Measurements from ENCODE around the gene HIPK1. TPM values are rescaled to one million over a fixed set of nuclear protein-coding genes. Genes with fewer than 3 reads are reported as not detected.
A peak's percentile ranks its signal among the peaks of the same experiment; 100 is the strongest.

The HIPK1 gene
- total RNA-seq, 1 donor from 2014 or later, result 41.9 TPM

- no peak for DNase-seq (ENCODE audit: low read depth in 2 of 2)
Observed at GRCh38 chr1:113913312-113913668, 15.8 kb upstream of the HIPK1 start.

- DNase-seq (ENCODE audit: low read depth in 2 of 2), result no peak
Observed at GRCh38 chr1:113913887-113914664, 15.0 kb upstream of the HIPK1 start.

- no peak for DNase-seq (ENCODE audit: low read depth in 2 of 2)
Observed at GRCh38 chr1:113916974-113917373, 12.2 kb upstream of the HIPK1 start.

- DNase-seq (ENCODE audit: low read depth in 2 of 2), result no peak
Observed at GRCh38 chr1:113917400-113918082, 11.6 kb upstream of the HIPK1 start.

- DNase-seq (ENCODE audit: low read depth in 2 of 2), result no peak
Observed at GRCh38 chr1:113918243-113918642, 10.9 kb upstream of the HIPK1 start.

- DNase-seq (ENCODE audit: low read depth in 2 of 2), result no peak
Observed at GRCh38 chr1:113922957-113923356, 6.2 kb upstream of the HIPK1 start.

GRCh38 chr1:113924473-113924872 lies 4.7 kb upstream of the HIPK1 start:
- DNase-seq (ENCODE audit: low read depth in 2 of 2), result no peak

- no peak for DNase-seq (ENCODE audit: low read depth in 2 of 2)
Observed at GRCh38 chr1:113928187-113928930, 765 bp upstream of the HIPK1 start.

GRCh38 chr1:113929750-113930498 lies 800 bp downstream of the HIPK1 start:
- peak; percentile 54 to 56 for DNase-seq (ENCODE audit: low read depth in 2 of 2)

- DNase-seq (ENCODE audit: low read depth in 2 of 2), result peak; percentile 48 to 95
Observed at GRCh38 chr1:113930499-113931161, 1.5 kb downstream of the HIPK1 start.

- peak; percentile 23 to 51 for DNase-seq (ENCODE audit: low read depth in 2 of 2)
Observed at GRCh38 chr1:113931451-113931851, 2.3 kb downstream of the HIPK1 start.

GRCh38 chr1:113934006-113934405 lies 4.9 kb downstream of the HIPK1 start:
- no peak for DNase-seq (ENCODE audit: low read depth in 2 of 2)

GRCh38 chr1:113934511-113935055 lies 5.5 kb downstream of the HIPK1 start:
- DNase-seq (ENCODE audit: low read depth in 2 of 2), result no peak

- no peak for DNase-seq (ENCODE audit: low read depth in 2 of 2)
Observed at GRCh38 chr1:113935176-113935575, 6.1 kb downstream of the HIPK1 start.

GRCh38 chr1:113935970-113936369 lies 6.8 kb downstream of the HIPK1 start:
- DNase-seq (ENCODE audit: low read depth in 2 of 2), result no peak

- peak; percentile 32 to 67 for DNase-seq (ENCODE audit: low read depth in 2 of 2)
Observed at GRCh38 chr1:113937146-113937545, 8.0 kb downstream of the HIPK1 start.

GRCh38 chr1:113938192-113938591 lies 9.1 kb downstream of the HIPK1 start:
- no peak for DNase-seq (ENCODE audit: low read depth in 2 of 2)

- no peak for DNase-seq (ENCODE audit: low read depth in 2 of 2)
Observed at GRCh38 chr1:113940365-113941244, 11.5 kb downstream of the HIPK1 start.

- DNase-seq (ENCODE audit: low read depth in 2 of 2), result no peak
Observed at GRCh38 chr1:113941245-113941559, 12.1 kb downstream of the HIPK1 start.

GRCh38 chr1:113942527-113942926 lies 13.4 kb downstream of the HIPK1 start:
- DNase-seq (ENCODE audit: low read depth in 2 of 2), result no peak

Measured in lung microvascular endothelial cell (primary cell).